Measurements from ENCODE around the gene DBNDD2.

DBNDD2 gene

GRCh38 chr20:45452772-45453691, 44.9 kb downstream of the DBNDD2 start:
- no peak for DNase-seq

DNA sequence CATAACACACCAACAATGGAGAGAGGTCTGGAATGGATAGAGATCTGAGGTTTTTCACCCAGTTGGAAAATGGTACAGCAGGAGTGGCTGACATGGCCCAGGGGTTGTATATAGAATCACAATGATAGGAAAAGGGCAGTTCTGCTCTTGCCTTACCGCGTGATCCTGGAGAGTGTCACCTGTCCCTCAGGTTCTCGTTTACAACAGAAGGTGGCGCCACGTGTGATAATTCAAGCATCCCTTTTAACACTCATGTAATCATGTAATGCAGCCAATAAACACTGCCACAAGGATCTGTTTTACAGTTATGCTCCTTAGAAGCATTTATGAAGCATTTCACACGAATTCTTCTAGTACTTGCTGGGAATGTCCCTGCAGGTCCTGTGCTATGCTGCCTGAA, 48.5 kb downstream of the DBNDD2 start:
- no peak for DNase-seq

- DNase-seq = no peak
Measured at GRCh38 chr20:45459606-45460005, 51.5 kb downstream of the DBNDD2 start.

All from activated effector memory CD4-positive, alpha-beta T cell treated with Interleukin-2 at 50 U/mL for 16 hours (primary cell).